Testis (tissue), 2 donors: ENCODE measurements around the gene ZNF221.

Experiments
- POLR2A ChIP-seq: fragments of 450-650 bp; IDR thresholded peaks from one replicate; pipeline ENCODE4 v1.6.1; 2017; ENCODE audit warnings: antibody characterized with exemption, mild to moderate bottlenecking, moderate library complexity
- TF ChIP-seq, protein P1 (sequence below), 3 experiments: fragments of 450-650 bp in 2 of 3; fragments of 200-600 bp in 1 of 3; sonication (generic) in 1 of 3; IDR thresholded peaks; one replicate each; pipeline ENCODE4 v1.5.1; 2016 to 2019; ENCODE audit warnings: antibody characterized with exemption in 3 of 3, mild to moderate bottlenecking in 2 of 3, moderate library complexity in 1 of 3

DNA sequence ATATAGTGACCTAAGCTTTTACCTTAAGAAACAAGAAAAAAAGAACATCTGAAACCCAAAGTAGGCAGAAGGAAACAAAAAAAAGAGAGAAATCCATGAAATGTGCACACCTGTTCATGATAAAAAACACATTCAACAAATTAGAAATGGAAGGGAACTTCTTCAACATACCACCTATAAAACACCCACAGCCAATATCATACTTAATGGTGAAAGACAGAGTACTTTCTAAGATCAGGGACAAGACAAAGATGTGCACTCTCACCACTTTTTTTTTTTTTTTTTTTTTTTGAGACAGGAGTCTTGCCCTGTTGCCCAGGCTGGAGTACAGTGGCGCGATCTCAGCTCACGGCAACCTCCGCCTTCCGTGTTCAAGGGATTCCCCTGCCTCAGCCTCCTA, 45.1 kb upstream of the ZNF221 start:
- TF ChIP-seq, protein P1, sequence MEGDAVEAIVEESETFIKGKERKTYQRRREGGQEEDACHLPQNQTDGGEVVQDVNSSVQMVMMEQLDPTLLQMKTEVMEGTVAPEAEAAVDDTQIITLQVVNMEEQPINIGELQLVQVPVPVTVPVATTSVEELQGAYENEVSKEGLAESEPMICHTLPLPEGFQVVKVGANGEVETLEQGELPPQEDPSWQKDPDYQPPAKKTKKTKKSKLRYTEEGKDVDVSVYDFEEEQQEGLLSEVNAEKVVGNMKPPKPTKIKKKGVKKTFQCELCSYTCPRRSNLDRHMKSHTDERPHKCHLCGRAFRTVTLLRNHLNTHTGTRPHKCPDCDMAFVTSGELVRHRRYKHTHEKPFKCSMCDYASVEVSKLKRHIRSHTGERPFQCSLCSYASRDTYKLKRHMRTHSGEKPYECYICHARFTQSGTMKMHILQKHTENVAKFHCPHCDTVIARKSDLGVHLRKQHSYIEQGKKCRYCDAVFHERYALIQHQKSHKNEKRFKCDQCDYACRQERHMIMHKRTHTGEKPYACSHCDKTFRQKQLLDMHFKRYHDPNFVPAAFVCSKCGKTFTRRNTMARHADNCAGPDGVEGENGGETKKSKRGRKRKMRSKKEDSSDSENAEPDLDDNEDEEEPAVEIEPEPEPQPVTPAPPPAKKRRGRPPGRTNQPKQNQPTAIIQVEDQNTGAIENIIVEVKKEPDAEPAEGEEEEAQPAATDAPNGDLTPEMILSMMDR (IDR thresholded peaks at IDR 0.05): no peak
- no peak for TF ChIP-seq POLR2A
